GM19397 (cell line): ENCODE results near the gene SETDB1.

ENCODE experiments used
- ATAC-seq: cut with Tn5 transposase; IDR thresholded peaks from one replicate; pipeline ENCODE4 v1.9.1; 2021; ENCODE audit warnings: mild to moderate bottlenecking, moderate library complexity; ENCODE audit not compliant: unreplicated experiment

The SETDB1 gene

GRCh38 chr1:150974580-150975478 lies 48.7 kb downstream of the SETDB1 start, which contains the start of gene CERS2:
Gene CERS2, minus strand, starts transcription at chr1:150974835. Its CDS starts 5,745 bp downstream, at chr1:150969090.
- peak; percentile 57 for ATAC-seq

- ATAC-seq: no peak
Measured at GRCh38 chr1:150976401-150976821, 50.2 kb downstream of the SETDB1 start.

GRCh38 chr1:150976879-150977694 lies 50.9 kb downstream of the SETDB1 start:
- no peak for ATAC-seq

DNA sequence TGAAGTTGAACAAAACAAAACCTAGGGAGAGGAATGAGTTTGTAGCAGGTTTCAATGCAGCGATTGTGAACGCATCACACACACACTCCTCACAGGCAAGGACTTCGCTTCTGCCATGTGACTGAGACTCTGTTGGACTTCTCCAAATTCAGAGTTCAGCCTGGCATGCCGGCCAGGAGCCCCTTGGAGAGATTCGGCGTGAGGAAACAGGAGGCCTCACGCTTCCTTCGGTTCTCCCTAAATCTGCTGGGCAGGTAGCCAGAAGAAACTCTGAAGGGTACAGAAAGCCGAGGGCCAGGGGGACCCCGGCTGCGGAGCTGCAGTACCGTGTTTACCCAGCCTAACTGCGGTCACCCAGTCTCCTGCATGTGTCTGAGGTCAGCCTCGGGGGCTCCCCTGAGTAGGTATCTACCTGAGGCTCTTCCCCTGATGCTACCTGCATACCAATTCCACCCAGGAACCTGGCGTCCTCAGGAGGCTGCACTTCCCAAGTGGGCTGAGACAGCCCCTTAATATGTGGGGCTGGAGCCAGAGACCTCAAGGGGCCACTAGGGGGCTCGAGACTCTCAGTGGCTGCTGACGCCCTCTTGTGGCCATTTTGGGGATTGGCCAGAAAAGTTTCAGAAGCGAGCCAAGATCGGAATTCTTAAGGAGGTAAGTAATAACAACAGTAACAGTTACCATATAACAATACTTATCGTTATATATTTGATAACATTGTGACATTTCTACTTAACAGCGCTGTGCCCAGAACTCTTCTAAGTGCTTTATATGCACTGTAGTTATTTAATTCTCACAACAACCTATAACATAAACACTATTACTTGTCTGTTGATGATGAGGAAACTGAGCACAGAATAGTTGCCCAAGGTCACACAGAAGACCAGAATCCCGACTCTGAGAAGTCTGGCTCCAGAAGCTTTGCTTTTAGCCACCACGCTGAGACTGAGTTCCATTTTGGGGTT lies 53.2 kb downstream of the SETDB1 start:
- no peak for ATAC-seq

GRCh38 chr1:150981177-150981804 lies 55.1 kb downstream of the SETDB1 start:
- ATAC-seq: no peak

- no peak for ATAC-seq
Measured at GRCh38 chr1:150981805-150982712, 55.9 kb downstream of the SETDB1 start, which contains the start of gene ANXA9. Gene ANXA9, plus strand, starts transcription at chr1:150982292. Its CDS starts 814 bp downstream, at chr1:150983106.

DNA sequence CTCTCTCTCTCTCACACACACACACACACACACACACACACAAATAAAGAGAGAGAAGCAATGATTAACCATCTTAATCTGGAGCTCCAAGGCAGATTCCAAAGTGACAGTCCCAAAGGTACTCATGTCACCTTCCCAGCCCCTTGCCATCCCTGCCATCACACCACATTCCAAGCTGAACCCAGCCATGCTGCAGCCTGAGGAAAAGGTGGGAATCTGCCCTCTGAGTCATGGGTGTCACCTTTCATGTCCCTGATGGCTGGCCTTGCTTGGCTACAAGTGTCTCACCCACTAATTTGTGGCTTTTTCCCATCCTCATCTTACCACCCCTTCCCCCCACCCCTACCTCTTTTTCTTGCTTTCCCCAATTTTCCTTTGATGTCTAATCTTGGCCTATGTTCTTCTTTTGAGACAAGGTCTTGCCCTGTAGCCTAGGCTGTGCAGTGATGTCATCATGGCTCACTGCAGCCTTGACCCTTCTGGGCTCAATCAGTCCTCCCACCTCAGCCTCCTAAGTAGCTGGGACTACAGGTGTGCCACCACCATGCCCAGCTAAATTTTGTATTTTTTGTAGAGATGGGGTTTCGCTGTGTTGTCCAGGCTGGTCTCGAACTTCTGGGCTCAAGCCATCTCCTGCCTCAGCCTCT lies 59.1 kb downstream of the SETDB1 start:
- no peak for ATAC-seq

DNA sequence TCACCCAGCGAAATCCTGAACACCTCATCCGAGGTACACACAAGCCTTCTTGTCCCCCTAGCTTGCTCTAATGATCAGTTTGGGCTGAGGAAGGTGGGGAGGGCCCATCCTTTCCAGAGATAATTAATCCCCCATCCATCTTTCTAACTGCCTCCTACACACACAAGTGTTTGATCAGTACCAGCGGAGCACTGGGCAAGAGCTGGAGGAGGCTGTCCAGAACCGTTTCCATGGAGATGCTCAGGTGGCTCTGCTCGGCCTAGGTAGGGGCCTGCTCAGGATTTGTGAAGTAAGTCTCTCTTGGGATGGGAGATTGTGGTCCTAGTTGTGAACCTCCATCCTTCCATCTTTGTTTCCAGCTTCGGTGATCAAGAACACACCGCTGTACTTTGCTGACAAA lies 61.8 kb downstream of the SETDB1 start:
- ATAC-seq: no peak

DNA sequence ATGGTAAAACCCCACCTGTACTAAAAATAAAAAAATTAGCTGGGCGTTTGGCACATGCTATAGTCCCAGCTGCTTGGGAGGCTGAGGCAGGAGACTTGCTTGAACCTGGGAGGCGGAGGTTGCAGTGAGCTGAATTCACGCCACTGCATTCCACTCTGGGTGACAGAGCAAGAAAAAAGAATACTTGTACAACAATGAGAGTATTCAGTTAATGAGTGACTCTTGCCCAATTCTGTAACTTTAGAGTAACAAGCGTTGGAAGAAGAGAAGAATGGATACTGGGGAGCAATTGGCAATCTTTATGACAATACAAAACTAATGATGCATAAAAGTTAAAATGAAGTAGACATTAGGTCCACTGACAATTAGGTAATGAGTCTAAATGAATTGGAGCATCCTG lies 66.5 kb downstream of the SETDB1 start:
- no peak for ATAC-seq

GRCh38 chr1:150994248-150994647 lies 68.1 kb downstream of the SETDB1 start:
- ATAC-seq: no peak

DNA sequence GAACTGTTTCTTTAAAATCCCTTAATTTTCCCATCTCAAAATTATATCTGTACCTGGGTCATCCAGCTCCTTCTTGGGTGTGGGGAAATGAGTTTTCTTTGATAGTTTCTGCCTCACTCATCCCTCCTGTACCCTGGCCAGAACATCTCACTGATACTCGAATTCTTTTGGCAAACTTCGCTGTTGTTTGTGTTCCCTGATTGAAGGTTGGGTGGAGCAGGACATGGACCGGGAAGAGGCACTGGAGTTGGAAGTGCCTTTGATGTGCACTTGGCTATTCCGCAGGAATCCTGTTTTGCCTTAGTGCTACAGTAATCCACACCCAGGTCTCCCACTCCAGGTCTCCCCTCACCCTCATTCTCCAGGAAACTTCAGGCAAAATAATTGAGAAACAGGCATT lies 69.3 kb downstream of the SETDB1 start:
- ATAC-seq: no peak

- ATAC-seq: no peak
Measured at GRCh38 chr1:150995896-150996295, 69.7 kb downstream of the SETDB1 start.

DNA sequence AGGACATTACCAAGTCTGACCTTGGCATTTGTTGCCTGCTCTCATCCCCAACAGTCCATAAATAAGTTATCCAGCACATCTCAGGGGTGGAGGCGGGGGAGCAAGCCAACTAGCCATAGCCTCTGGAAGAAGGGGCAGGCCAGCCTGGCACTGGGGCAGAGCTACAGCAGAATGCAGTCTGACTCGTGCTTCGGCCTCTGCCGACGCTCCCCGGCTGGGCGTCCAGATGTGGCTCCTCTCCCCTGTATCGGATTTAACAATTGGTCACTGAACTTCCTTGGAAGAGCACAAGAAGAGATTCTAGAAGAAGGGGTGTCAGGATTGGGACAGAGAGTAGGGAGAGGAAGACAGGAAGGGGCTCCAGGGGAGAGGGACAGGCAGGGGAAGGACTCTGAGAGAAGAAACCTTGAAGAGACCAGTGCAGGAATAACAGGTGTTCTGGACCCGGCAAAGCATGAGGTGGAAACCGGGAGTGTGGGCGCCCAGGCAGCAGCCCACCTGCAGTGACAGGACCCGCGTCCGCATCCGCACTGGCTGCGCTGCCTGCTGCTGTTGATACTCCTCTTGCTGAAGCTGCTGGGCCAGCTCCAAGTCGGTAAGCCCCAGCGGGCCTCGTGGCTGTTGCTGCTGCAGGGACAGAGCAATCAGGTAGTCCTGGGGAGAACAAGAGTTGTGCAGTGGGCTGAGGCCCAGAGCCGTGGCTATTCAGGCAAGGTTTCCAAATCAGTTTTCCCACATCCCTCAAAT lies 71.1 kb downstream of the SETDB1 start:
- ATAC-seq: no peak

DNA sequence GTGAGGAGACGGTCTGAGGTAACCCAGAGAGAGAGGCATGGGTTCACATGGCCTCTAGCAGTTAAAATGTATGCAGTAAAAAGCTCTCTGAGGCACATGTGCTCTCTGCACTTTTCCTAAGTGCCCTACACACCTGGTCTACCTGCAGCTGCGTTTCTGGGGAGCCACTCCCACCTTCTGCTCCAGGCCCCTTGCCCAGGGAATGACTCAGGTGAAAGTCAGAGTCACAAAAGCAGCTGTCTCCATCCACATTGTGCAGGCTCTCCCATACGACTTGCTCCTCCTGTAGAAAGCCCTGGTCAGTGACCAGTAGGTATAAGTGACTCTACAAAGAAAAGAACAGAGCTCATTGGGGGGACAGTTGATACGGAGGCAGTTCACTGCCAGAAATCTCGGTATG lies 71.8 kb downstream of the SETDB1 start:
- no peak for ATAC-seq

- ATAC-seq: no peak
Measured at GRCh38 chr1:150999051-150999674, 73.0 kb downstream of the SETDB1 start.

GRCh38 chr1:150999926-151000325 lies 73.8 kb downstream of the SETDB1 start:
- no peak for ATAC-seq

GRCh38 chr1:151000408-151000807 lies 74.2 kb downstream of the SETDB1 start:
- no peak for ATAC-seq
